Measurements from ENCODE around the gene CD74. TPM values are rescaled to one million over a fixed set of nuclear protein-coding genes. Genes with fewer than 3 reads are reported as not detected.

Gene CD74
- total RNA-seq, 1 experiment from 2014 or later = 0.22 TPM

DNA sequence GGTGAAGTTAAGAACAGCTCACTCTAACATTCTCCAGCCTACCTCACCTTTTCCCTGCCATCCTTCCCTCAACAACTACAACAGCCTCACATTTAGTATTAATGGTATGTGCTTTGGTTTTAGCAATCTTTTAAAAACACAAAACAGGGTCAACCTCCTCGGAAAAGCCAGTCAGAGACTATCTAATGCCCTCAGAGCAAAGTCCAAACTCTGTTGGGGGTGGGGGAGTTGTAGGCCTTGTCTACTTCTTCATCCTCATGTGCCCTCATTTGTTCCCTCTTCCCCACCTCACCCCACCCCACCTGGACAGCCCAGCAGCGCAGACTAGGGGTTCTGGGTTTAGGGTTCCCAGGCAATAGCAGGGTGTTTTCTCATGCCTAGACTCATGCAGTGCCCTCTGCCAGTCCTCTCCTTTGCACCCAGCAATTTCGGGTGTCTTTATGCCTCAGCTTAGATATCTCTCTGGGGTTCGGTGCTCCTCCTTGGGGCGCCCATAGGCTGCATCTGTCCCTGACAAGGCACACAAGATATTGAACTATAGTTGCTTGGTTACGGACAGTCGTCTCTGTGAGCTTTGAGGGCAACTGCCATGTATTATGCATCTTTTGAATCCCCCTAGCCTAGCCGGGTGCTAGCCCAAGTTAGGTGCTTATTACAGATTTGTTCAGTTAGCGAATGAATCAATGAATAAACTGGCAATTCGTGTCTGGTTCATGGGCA, 56.0 kb downstream of the CD74 start:
- POLR2A ChIA-PET (ENCODE audit: unreplicated experiment) = no interaction called here
- TSS peak; percentile 73 for BruUV-seq (replicated peaks)
- peaks cover 21% of the 10 kb centered on the region for H3K36me3 ChIP-seq (ENCODE audit: low read depth, low read length)
- intact Hi-C loops (cut with micrococcal nuclease) = loop anchor here (1.0 to 2.0 kb wide), 2 partner anchors 54 to 80 kb away; partner anchors contain the start of gene ARSI
- H3K9ac ChIP-seq (ENCODE audit: low read length) = peak overlapping the region; percentile 8; the same call in 1 of the 2 replicates
- H4K20me1 ChIP-seq (ENCODE audit: low read length) = 0 out of 2 replicates have a peak, but pooled peaks cover 6% of the 10 kb centered on the region
- H3K79me2 ChIP-seq (ENCODE audit: low read length) = peaks cover 42% of the 10 kb centered on the region
- no peaks in the 10 kb centered on the region for H3K9me2 ChIP-seq (replicated peaks; ENCODE audit: low read length)
- ATAC-seq (no peak), DNase-seq (no peak)
- no peaks in the 10 kb centered on the region for H3K9me3 ChIP-seq (ENCODE audit: low read length)
- peaks cover 19% of the 10 kb centered on the region; the same call in 1 of the 2 replicates for H3K4me1 ChIP-seq (ENCODE audit: insufficient read depth, low read length)
- CTCF ChIA-PET = no interaction called here
- H3K27me3 ChIP-seq (ENCODE audit: low read length) = no peaks in the 10 kb centered on the region
- TF ChIP-seq, protein P1, sequence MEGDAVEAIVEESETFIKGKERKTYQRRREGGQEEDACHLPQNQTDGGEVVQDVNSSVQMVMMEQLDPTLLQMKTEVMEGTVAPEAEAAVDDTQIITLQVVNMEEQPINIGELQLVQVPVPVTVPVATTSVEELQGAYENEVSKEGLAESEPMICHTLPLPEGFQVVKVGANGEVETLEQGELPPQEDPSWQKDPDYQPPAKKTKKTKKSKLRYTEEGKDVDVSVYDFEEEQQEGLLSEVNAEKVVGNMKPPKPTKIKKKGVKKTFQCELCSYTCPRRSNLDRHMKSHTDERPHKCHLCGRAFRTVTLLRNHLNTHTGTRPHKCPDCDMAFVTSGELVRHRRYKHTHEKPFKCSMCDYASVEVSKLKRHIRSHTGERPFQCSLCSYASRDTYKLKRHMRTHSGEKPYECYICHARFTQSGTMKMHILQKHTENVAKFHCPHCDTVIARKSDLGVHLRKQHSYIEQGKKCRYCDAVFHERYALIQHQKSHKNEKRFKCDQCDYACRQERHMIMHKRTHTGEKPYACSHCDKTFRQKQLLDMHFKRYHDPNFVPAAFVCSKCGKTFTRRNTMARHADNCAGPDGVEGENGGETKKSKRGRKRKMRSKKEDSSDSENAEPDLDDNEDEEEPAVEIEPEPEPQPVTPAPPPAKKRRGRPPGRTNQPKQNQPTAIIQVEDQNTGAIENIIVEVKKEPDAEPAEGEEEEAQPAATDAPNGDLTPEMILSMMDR (conservative IDR thresholded peaks at IDR 0.05; ENCODE audit: low read depth, low read length) = no peak
- no peak for TF ChIP-seq EZH2 (IDR thresholded peaks at IDR 0.05; ENCODE audit: low read length, unreplicated experiment)
- no peak for TF ChIP-seq EZH2phosphoT487 (IDR thresholded peaks at IDR 0.05; ENCODE audit: borderline replicate concordance, low read length)
- H3K4me2 ChIP-seq (ENCODE audit: low read length) = peak overlapping the region; percentile 84
- H3K27ac ChIP-seq (ENCODE audit: low read length) = no peak overlapping the region
- peak overlapping the region; percentile 89 for H2AFZ ChIP-seq (ENCODE audit: low read length)
- peak overlapping the region; percentile 94 for H3K4me3 ChIP-seq (ENCODE audit: low read length)
- no peaks in the 10 kb centered on the region for H3F3A ChIP-seq (ENCODE audit: low read length, unreplicated experiment)

DNA sequence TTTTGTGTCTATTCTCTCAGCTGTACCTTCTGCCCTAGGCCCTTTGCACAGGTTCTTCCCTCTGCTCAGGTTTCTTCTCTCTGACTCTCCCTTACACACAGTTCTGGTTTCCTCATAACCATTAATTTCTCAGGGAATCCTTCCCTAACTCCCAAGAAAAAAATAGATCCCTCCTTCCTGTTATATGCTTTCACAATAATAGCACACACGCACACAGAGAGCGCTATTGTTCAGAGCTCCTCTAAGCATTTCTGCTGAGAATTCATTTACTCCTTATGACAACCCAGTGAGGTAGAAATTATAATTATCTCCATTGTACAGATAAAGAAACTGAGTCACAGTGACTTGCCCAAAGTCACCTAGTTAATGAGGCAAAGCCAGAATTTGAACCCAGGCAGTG, 56.9 kb downstream of the CD74 start:
- TF ChIP-seq EZH2phosphoT487 (IDR thresholded peaks at IDR 0.05; ENCODE audit: borderline replicate concordance, low read length) (no peak), EZH2 (IDR thresholded peaks at IDR 0.05; ENCODE audit: low read length, unreplicated experiment) (no peak)
- TF ChIP-seq, protein P1 (conservative IDR thresholded peaks at IDR 0.05; ENCODE audit: low read depth, low read length) = no peak
- ATAC-seq (no peak), DNase-seq (no peak)
- Histone ChIP-seq H3K9me3 (ENCODE audit: low read length) (no peaks in the 10 kb centered on the region), H3K4me2 (ENCODE audit: low read length) (no peak overlapping the region), H3K36me3 (ENCODE audit: low read depth, low read length) (peaks cover 13% of the 10 kb centered on the region), H3K27me3 (ENCODE audit: low read length) (no peaks in the 10 kb centered on the region), H3K4me3 (ENCODE audit: low read length) (no peak overlapping the region), H3K4me1 (ENCODE audit: insufficient read depth, low read length) (peaks cover 23% of the 10 kb centered on the region), H3K9me2 (replicated peaks; ENCODE audit: low read length) (no peaks in the 10 kb centered on the region), H3F3A (ENCODE audit: low read length, unreplicated experiment) (no peaks in the 10 kb centered on the region), H2AFZ (ENCODE audit: low read length) (no peak overlapping the region), H3K27ac (ENCODE audit: low read length) (no peak overlapping the region), H3K9ac (ENCODE audit: low read length) (no peak overlapping the region), H3K79me2 (ENCODE audit: low read length) (peaks cover 33% of the 10 kb centered on the region), H4K20me1 (ENCODE audit: low read length) (0 out of 2 replicates have a peak, but pooled peaks cover 6% of the 10 kb centered on the region)
- no TSS peak for BruUV-seq (replicated peaks)
- CTCF ChIA-PET = no interaction called here
- intact Hi-C loops (cut with micrococcal nuclease) = loop anchor here (2.0 kb wide), 1 partner anchor 53 kb away; the partner anchor contains the start of gene ARSI
- POLR2A ChIA-PET (ENCODE audit: unreplicated experiment) = no interaction called here

DNA sequence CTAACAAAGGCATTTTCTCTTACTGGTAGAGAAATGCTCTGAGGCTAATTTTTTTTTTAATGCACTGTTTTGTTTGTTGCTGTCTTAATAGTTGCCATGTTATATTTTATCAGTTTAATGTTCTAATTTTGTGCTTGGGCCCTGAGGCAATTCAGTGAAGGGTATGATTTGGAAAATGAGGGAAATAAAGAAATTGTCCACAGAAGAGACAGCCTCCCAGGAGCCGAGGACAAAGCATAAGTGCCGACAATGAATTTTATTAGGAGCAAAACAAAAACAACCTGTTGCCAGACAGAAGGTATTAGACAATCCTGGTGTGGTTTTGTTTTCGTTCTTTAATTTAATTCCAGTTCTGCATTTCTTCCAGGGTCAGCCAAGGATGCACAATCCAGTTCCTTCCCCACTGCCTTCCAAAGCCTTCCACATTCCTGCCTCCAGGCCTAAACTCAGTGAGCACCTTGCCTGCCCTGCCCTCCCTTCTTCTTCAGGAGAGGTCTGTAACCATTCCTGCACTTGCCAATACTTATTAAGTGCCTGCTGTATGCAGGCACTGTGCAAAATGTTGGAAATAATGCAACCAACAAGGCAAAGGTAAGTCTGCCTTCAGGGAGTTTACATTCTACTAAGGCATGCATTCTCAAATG, 59.6 kb downstream of the CD74 start:
- H2AFZ ChIP-seq (ENCODE audit: low read length) = no peak overlapping the region
- no peaks in the 10 kb centered on the region for H3K36me3 ChIP-seq (ENCODE audit: low read depth, low read length)
- no peaks in the 10 kb centered on the region for H3K27me3 ChIP-seq (ENCODE audit: low read length)
- no peaks in the 10 kb centered on the region for H4K20me1 ChIP-seq (ENCODE audit: low read length)
- H3K79me2 ChIP-seq (ENCODE audit: low read length) = peaks cover 6% of the 10 kb centered on the region
- DNase-seq (no peak), ATAC-seq (no peak)
- intact Hi-C loops (cut with micrococcal nuclease) = no loop called here
- peaks cover 10% of the 10 kb centered on the region for H3K4me1 ChIP-seq (ENCODE audit: insufficient read depth, low read length)
- no peaks in the 10 kb centered on the region for H3K9me2 ChIP-seq (replicated peaks; ENCODE audit: low read length)
- ChIA-PET POLR2A (ENCODE audit: unreplicated experiment) (no interaction called here), CTCF (no interaction called here)
- BruUV-seq (replicated peaks) = no TSS peak
- no peaks in the 10 kb centered on the region for H3F3A ChIP-seq (ENCODE audit: low read length, unreplicated experiment)
- H3K27ac ChIP-seq (ENCODE audit: low read length) = no peak overlapping the region
- no peaks in the 10 kb centered on the region for H3K9me3 ChIP-seq (ENCODE audit: low read length)
- no peak overlapping the region for H3K4me3 ChIP-seq (ENCODE audit: low read length)
- TF ChIP-seq EZH2phosphoT487 (IDR thresholded peaks at IDR 0.05; ENCODE audit: borderline replicate concordance, low read length) = no peak
- TF ChIP-seq EZH2 (IDR thresholded peaks at IDR 0.05; ENCODE audit: low read length, unreplicated experiment) = no peak
- TF ChIP-seq, protein P1 (conservative IDR thresholded peaks at IDR 0.05; ENCODE audit: low read depth, low read length) = no peak
- H3K9ac ChIP-seq (ENCODE audit: low read length) = no peak overlapping the region
- no peak overlapping the region for H3K4me2 ChIP-seq (ENCODE audit: low read length)

All from PC-3 (cell line).